ENCODE results near the gene CYTL1.
"Not testable (repeated sequence)": the region's sequence is repeated elsewhere in the genome, so short reads cannot be mapped to it uniquely, and the experiment has no call there.

Gene CYTL1

DNA sequence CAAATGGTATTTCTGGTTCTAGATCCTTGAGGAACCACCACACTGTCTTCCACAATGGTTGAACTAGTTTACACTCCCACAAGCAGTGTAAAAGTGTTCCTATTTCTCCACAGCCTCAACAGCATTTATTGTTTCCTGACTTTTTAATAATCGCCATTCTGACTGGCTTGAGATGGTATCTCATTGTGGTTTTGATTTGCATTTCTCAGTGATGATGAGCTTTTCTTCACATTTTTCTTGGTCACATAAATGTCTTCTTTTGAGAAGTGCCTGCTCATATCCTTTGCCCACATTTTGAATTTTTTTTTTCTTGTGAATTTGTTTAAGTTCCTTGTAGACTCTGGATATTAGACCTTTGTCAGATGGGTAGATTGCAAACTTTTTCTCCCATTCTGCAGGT is 22.3 kb downstream of the CYTL1 start:
- not testable (repeated sequence) for DNase-seq (ENCODE audit: low read depth)

DNA sequence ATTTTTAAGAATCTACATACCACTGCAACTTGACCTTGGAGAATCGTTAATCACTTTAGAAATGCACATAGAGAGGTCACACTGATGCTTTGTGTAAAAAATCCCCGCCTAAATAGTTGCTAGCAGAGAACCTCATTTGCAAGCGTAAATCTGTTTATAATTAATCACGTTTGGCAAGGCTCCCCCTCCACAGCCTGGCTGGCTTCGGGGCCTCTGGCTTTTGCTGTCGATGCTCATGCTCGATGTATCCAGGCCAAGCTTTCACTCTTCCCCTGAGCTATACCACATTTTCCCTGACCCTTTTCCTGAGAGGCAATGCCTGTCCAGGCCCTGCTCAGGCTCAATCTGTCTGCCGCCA is 23.4 kb downstream of the CYTL1 start:
- no peak for DNase-seq (ENCODE audit: low read depth)

DNA sequence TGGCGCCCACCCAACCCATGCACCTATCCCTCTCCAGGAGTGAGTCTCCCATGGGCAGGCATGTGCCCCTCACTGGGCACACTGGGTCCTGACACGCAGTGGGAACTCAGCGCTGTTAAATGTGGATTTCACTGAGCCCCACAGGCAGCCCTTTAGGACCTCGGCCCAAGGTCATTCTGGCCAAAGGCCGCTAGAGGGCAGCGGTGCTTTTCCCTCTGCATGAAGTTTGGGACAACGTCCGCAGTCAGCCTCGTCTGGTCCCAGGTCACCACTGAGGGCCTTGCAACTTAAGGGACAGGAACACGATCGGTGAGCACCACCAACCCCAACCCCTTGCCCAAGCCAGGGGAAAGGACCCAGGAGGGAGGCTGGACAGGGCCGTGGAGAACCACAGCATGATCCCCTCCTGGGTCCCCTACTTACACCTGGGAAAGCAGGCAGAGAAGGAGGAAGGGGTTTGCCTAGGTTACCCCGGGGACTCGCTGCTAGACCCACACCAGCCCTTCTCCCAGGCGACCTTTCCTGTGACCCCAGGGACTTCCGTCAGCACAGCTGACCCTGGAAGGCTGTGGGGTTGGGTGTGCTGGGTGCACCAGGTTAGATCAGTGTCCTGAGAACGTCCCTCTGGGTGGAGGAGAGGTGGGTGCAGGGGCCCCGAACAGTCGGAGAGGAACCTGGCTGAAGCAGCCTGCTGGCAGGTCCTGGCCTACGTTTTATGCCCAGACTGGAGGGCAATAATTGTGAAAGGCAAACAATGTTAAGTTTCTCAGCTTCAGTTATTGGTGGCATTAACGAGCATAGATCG is 24.0 kb downstream of the CYTL1 start:
- DNase-seq (ENCODE audit: low read depth): no peak

DNA sequence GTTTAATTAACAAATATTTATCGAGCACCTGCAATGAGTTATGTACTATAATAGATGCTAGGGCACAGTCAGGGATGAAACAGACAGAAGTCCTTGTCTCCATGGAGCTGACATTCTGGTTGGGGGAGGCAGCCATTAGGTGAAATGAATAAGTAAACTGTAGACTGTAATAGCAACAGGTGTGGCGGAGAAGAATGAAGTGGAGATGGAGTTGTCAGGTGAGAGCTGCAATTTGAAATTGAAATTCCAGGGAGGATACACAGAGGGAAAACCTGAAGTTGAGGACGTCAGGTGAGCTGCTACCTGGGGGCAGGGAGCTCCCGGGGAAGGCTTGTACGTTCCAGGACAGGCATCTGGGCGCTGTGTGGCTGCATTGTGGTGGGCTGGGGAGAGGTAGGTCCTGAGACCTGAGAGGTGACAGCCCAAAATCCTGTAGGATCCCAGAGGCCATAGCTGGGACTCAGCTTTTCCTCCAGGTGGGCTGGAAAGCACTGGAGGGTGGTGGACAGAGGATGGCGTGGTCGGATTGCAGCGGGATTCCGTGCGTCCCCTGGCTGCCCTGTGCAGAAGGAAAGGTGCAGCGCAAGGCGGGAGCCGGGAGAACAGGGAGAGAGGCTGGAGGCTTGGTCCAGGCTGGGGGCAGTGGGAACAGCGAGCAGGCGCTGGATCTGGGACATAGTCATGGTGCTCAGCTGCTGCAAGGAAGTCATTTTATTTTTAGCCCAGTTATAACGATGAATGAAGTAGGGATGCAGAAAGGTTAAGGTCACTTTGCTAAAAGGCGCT is 24.8 kb downstream of the CYTL1 start:
- no peak for DNase-seq (ENCODE audit: low read depth)

DNA sequence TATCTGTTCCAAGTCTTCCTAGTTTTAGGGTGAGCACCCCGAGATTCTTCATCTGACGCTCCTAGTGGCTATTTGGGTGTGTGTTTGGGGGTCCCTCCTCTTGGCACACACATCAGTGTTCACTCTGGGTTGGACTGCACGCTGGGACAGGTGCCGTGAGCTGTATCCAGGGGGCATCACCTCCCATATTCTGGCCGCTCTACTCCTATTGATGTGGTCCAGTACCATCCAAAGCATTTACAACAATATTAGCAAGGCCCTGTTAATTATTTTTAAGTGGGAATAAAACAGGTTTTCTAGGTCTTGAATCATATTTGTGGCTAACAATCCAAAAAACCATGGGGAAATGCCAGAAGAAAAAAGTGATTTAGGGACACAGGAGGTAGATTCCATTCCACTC is 26.4 kb downstream of the CYTL1 start:
- DNase-seq (ENCODE audit: low read depth): no peak

DNA sequence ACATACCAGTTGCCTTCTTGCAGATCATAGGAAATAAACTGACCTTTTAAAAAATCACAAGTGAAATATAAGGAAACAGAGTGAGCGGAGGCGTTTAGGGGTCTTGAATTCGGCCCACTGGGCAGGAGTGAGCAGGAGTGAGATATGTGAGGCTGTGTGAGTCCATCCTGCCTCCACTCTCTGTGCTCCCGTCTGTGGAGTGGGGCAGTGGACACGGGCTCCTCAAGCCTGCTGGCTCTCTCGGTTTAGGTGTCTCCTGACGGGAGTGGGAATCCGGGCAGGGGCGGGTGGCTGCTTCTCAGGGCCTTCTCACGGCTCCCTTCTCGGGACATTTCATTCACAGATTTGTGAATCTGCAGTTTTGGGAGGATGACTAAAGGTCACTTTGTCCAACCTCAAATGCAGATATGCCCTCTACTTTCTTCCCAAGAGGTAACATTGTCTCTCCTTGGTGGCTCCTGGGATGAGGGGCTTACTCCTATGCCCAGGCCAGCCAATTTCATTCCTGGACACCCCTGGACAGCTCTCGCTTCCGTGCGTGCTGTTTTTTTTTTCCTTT is 27.6 kb downstream of the CYTL1 start:
- no peak for DNase-seq (ENCODE audit: low read depth)

DNA sequence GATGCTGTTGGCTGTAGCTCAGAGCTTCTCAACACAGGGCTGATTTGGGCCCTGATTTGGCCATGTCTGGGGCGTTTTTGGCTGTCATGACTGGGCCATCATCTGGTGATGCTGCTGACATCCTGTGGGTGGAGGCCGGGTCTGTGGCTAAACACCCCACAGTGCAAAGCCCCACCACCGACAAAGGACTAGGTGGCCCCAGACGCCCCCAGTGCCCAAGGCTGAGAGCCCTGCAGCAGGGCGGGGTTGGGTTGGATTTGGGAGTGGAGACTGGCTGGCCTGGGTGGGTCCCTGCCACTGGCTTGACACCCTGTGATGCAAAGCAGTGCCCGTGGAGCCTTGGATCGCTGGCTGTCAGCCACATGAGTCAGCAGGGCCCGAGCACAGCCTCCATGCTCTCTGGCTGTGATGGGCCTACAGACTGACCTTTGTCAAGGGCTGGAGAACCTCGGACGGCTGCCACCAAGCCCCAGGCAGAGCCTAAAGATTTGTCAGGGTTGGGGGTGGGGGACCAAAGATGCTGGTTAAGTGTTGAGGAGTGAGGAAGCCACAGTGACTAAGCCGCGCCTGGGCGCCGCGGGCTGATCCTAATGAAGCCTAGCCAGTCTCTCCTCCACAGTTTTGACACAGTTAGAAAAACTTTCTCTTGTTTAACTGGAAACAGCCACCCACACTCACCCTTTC is 28.3 kb downstream of the CYTL1 start:
- no peak for DNase-seq (ENCODE audit: low read depth)

DNA sequence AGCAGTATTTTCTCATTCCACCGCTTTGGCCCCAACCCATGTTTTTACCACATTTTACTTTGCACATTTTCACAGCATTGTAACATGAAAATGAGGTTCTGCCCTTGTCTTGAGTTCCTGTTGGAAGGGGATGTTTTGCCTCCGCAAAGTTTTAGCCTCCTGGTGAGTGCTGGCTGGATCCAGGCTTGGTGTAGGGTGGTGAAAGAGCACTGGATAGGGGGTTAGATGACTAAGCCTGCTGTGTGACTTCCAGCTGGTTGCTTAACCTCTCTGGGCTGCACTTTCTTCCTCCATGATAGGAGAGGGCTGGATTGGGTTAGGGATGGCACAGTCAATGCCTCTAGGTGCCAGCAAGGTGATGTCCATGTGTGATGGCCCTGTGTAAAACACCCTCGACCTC is 28.9 kb downstream of the CYTL1 start:
- DNase-seq (ENCODE audit: low read depth): no peak

DNA sequence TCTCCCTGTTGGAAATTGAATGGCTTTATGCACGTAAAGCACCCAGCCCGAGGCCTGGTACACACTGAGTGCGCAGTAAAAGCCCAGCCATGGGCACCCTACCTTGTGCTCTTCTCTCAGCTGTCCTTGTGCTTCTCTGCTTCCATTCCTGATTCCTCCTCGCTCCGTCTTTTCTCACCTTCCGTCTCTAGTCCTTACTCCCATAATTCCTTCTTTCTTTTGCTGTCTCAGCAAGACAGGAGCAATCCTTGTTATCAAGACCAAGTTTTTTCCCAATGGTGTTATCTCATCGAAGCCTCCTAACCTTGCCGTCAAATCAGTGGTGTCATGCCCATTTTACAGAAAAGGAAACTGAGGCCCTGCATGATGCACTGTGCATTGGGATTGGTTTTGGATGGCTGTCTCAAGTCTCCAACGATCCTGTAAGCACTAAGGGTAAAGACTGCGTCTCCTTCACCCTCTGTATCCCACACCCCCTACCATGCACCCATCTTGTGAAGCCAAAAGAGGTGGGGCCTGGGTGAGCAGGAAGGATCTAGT is 30.1 kb downstream of the CYTL1 start:
- no peak for DNase-seq (ENCODE audit: low read depth)

DNA sequence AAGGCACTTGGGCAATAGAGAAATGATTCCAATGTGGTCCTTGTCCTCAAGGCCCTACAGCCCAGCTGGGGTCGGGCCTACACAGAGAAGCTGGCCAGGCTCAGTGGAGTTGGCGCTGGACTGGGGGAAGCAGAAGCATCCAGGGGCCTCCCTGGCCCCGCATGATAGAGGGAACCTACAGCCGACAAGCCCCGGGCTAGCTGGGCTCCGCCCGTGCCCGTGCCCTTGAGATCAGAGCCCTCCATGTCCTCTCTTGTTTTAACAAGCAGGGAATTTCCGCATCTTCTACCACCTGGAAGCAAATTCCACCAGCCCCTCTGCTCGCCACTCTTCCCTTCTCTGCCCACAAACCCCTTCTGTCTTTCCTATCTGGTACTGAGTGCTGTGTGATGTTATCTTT is 31.6 kb downstream of the CYTL1 start:
- DNase-seq (ENCODE audit: low read depth): no peak

DNA sequence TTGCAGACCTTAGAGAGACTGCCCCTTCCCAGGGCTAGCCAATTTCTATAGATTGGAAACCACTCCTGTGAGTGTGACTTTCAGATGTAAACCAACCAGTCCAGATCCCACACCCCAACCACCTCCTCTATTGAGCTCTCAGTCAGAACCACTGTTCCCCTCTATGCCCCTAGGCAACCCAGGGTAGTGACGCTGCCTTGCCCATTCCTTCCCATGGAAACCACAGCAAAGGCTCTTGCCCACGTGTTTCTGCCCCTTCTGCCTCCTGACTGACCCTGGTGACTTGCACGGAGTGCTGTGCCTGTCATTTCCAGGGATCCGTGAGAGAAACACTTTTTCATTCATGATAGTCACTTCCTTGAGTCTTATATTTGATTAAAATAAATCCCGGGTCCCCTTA is 32.4 kb downstream of the CYTL1 start:
- no peak for DNase-seq (ENCODE audit: low read depth)

DNA sequence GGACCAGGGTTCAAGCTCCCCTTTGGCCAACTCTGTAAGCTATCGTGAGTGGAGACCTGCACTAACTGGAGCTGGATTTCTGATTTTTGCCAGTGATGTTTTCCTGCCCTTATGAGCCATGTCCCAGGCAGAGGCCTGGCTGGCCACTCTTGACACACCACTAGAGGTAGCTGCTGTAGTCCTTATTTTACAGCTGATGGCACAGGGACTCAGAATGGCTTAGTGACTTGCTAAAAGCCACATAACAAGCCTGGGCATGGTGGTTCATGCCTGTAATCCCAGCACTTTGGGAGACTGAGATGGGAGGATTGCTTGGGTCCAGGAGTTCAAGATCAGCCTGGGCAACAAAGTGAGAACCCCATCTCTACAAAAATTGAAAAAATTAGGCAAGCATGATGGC is 33.4 kb downstream of the CYTL1 start:
- DNase-seq (ENCODE audit: low read depth): no peak

DNA sequence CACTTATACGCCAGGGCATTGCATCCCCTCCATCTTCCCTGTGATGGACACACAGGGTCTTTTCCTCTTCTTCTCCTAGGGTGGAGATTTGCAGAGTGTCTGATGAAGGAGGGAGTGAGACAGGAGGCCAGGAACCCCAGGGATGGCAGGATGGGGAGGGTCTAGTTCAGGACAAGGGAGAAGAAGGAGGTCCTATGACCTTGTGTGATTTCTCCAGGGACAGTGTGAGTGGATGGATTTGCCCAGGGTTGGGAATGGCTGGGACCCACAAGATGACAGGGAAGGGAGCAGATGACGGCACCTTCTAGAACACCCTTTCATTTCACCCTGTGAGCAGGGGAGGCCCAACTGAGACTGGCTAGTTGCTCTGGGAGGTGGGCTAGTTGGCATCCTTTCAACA is 34.2 kb downstream of the CYTL1 start:
- DNase-seq (ENCODE audit: low read depth): no peak

DNA sequence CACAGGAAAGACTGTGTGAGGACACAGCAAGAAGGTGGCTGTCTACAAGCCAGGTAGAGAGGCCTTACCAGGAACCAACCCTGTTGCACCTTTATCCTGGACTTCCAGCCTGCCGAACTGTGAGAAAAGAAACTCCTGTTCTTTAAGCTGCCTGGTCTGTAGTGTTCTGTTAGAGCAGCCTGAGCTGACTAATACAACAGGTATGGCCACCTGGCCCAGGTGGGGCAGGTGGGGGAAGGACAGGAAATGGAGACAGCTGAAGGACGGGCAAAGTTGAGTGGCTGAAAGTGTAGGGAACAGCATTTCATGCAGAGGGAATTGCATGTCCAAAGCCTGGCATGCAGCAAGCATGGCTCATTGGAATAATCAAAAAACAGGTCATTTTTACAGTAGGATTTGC is 35.1 kb downstream of the CYTL1 start:
- no peak for DNase-seq (ENCODE audit: low read depth)

DNA sequence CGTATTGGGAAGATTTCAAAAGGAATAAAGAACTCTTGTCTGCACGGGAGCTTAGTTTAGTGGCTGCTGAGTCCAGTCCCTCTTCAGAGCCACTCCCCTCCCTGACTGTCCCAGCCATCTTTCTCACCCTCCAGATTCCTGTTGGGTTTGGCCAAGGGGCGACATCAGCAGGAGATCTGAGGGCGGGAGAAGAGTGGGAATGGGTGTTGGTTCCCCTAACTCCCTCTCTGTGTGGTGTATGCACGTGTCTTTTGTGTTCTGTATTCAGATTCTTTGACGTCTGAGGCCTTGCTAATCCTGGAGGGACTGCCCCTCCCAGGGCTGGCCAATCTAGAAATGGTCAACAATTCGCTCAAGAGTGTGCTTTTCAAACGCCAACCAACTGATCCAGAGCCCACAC is 37.4 kb downstream of the CYTL1 start:
- DNase-seq (ENCODE audit: low read depth): no peak

DNA sequence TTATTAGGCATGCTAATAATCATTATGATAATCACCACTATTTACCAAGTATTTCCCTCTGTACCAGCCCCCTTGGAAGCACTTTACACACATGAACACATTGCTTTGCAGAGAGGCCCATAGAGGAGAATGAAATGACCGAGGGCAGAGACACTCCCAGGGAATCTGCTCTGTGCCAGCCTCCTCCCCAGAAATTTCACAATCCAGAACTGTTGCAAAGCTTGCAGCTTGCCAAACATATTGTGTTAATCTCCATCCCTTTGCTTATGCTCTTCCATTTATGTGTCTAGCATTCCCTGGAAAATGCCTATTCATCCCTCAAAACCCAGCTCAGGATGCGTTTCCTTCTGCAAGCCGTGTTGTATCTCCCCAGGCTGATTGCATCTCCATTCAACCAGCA is 37.8 kb downstream of the CYTL1 start:
- DNase-seq (ENCODE audit: low read depth): no peak

DNA sequence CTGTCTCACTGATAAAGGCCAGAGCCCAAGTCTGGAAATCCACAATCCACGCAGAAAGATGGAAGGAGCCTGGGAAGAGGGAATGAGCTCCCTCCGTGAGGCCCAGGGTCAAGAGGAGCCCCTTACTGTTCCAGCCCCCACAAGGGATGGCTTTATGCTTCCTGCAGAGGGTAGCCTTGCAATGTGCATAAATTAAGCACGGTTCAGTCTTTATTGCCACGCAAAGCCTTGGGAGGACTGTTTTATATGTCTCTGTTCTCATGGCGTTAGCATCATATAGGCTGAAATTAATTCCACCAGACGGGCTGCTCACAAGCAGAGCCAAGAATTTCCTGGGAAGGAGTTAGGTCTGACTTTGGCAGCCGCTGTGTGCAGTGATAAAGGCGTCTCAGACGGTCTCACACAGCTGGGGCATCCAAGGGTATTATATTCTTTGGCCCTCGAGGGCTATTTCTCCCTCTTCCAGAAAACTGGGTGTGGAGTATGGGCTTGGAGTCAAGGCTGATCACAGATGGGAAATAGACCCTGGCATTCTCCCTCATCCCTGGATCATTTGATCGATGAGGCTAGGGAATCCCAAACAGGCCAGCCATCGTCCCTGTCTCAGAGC is 38.5 kb downstream of the CYTL1 start:
- DNase-seq (ENCODE audit: low read depth): no peak

DNA sequence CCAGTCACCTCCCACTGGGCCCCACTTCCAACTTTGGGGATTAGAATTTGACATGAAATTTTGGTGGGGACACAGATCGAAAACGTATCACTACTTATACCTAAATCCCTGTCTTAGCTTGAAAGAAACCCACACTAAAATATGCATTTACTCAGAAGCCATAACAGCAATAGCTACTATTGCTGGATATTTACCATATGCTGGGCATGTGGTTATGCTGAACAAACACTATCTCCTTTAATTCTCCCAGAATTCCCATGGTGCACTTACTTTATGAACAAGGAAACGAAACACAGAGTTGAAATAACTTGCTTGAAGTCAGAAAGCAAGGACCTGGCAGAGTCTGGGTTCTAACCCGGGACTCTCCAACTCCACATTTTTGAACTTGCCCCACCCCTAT is 39.3 kb downstream of the CYTL1 start:
- no peak for DNase-seq (ENCODE audit: low read depth)

DNA sequence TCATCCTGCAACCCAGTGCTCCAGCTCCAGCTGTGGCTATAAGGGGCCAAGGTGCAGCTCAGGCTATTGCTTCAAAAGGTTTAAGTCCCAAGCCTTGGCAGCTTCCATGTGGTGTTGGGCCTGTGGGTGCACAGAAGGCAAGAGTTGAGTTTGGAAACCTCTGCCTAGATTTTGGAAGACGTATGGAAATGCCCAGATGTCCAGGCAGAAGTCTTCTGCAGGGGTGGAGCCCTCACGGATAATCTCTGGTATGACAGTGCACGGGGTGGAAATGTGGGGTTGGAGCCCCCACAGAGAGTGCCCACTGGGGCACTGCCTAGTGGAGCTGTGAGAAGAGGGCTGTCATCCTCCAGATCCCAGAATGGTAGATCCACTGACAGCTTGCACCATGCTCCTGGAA is 44.5 kb downstream of the CYTL1 start:
- no peak for DNase-seq (ENCODE audit: low read depth)

DNA sequence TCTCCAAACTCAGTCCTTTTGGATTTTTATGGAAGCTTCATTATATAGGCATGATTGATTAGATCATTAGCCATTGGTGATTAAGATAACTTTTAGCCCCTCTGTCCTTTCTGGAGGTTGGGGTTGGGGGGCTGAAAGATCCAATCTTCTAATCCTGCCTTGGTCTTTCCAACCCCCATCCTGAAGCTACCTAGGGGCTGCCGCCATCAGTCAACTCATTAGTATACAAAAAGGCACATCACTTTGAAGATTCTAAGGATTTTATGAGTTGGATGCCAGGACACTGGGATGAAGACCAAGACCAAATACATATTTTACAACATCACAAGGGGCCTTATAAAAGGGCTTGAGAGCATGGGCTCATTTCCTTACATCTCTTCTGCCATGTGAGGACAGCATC is 47.5 kb downstream of the CYTL1 start:
- no peak for DNase-seq (ENCODE audit: low read depth)

DNA sequence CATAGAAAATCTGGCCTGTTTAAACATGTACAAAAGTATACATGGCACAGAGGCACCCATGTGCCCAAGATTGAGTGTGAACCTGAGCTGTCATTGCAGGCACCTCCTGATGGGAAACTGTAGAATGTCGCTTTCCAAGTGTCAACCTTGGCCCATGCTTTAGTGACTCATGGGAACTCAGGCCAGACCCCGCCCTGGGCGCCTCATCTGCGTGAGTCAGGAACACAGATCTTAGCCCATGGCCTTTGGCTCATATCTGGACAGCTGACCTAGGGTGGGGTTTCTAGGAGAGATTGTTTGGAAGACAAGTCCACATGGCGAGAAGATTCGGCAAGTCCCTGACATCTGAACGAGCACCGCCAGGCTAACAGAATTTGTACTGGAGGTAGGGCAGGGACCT is 50.0 kb downstream of the CYTL1 start:
- DNase-seq (ENCODE audit: low read depth): no peak

DNA sequence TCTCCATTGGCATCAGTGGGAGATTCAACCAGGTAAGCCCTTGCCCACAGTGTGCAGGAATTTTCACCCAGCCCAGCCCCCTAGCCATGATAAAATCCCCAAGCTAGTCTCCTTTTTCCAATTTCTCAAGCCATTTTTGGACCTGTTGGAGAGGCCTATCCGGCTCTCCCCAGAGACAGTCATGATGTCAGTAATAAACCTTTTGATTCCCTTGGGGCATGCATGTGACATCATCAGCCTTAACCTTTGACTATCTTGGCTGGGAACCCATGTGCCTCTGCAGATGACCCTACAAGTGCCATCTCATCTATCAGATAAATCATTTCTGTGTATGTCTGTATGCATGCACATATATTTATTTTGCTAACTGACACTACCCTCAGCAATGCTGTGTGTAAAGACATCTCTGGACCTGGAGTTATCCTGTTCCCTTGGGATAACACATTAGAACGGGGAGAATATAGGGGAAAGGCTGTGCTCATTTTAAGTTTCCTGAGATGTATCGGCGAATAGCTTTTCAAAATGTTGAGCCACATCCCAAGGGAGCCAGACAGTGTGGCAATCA is 51.0 kb downstream of the CYTL1 start:
- DNase-seq (ENCODE audit: low read depth): no peak
